Body of pancreas (tissue), 4 donors: Measurements from ENCODE around the gene KIRREL3.

ENCODE experiments used
- CTCF ChIP-seq, 7 experiments: fragments of 450-650 bp in 4 of 7; fragments of 200-600 bp in 3 of 7; sonication (generic) in 3 of 7; IDR thresholded peaks; one replicate each; pipeline ENCODE4 v1.5.1; 2016 to 2019; ENCODE audit warnings: antibody characterized with exemption in 7 of 7
- POLR2A ChIP-seq, 3 donors: fragments of 450-650 bp; IDR thresholded peaks; one replicate each; pipeline ENCODE4 v1.6.1; 2016; ENCODE audit warnings: antibody characterized with exemption in 3 of 3, mild to moderate bottlenecking in 2 of 3

GRCh38 chr11:126829716-126830115 lies 170.9 kb downstream of the KIRREL3 start:
- TF ChIP-seq CTCF (IDR thresholded peaks at IDR 0.05): no peak
- TF ChIP-seq POLR2A (IDR thresholded peaks at IDR 0.05): no peak
